Lower lobe of right lung (tissue), 2 donors: ENCODE measurements around the gene PAOX. TPM values are rescaled to one million over a fixed set of nuclear protein-coding genes. Genes with fewer than 3 reads are reported as not detected.

Experiments used
- ATAC-seq, 2 donors: fragments of 200-7000 bp; cut with Tn5 transposase; one replicate each; pipeline ENCODE4 v1.9.1; 2020 to 2022; ENCODE audit warnings: mild to moderate bottlenecking in 2 of 2, moderate library complexity in 2 of 2
- DNase-seq: peaks from one replicate; pipeline ENCODE4 v3.0.0-alpha.2; 2020
- H3K27ac ChIP-seq: fragments of 200-600 bp; one replicate; pipeline ENCODE4 v1.8.0; 2022
- H3K27me3 ChIP-seq: fragments of 200-600 bp; one replicate; pipeline ENCODE4 v1.8.0; 2022; ENCODE audit warnings: low read depth
- H3K36me3 ChIP-seq: fragments of 200-600 bp; one replicate; pipeline ENCODE4 v1.8.0; 2022; ENCODE audit warnings: mild to moderate bottlenecking
- H3K4me1 ChIP-seq: fragments of 200-600 bp; one replicate; pipeline ENCODE4 v1.8.0; 2022
- H3K4me3 ChIP-seq: fragments of 200-600 bp; one replicate; pipeline ENCODE4 v1.8.0; 2022; ENCODE audit warnings: mild to moderate bottlenecking
- H3K9me3 ChIP-seq: fragments of 200-600 bp; one replicate; pipeline ENCODE4 v1.8.0; 2022
- CTCF ChIP-seq: fragments of 200-600 bp; IDR thresholded peaks from one replicate; pipeline ENCODE4 v1.8.0; 2022; ENCODE audit warnings: antibody characterized with exemption, mild to moderate bottlenecking
- intact Hi-C: fragments of 100-400 bp; cut with DNase I; formaldehyde crosslinking; loops from one replicate; pipeline ENCODE4 v1.11.0; 2022
- microRNA-seq: library from miRNA; unstranded; fragments of <30 nt; microRNA quantifications from one replicate; pipeline ENCODE4 v1.2.0, GENCODE V29; 2020; ENCODE audit warnings: borderline number of aligned reads
- total RNA-seq: library from RNA; stranded (reverse); fragmentation: NEBNext Ultra II Directional; extraction: Animal tissue kit (Norgen Biotek cat#: 25700); gene quantifications from one replicate; pipeline ENCODE4 v1.2.1, GENCODE V29; 2021
- donor health status: DM: no; HTN: yes; CAD: no; lungs with severe emphysema.

PAOX gene
- total RNA-seq, 1 donor from 2014 or later: 6.9 TPM

- no peaks in the 10 kb centered on the region for H3K4me1 ChIP-seq
Measured at GRCh38 chr10:133439517-133440461, 60.7 kb downstream of the PAOX start.

GRCh38 chr10:133440633-133441285 is 61.7 kb downstream of the PAOX start:
- Histone ChIP-seq H3K4me1 (no peaks in the 10 kb centered on the region), H3K4me3 (no peak overlapping the region), H3K27me3 (no peaks in the 10 kb centered on the region), H3K9me3 (no peaks in the 10 kb centered on the region), H3K36me3 (no peaks in the 10 kb centered on the region), H3K27ac (no peak overlapping the region)
- ATAC-seq (no peak), DNase-seq (no peak)
- no peak for TF ChIP-seq CTCF
- intact Hi-C loops: no loop called here

More at GRCh38 chr10:133439517-133440461, 60.7 kb downstream of the PAOX start:
- no peak for ATAC-seq
- intact Hi-C loops: no loop called here
- DNase-seq: no peak
- Histone ChIP-seq H3K27ac (no peak overlapping the region), H3K36me3 (no peaks in the 10 kb centered on the region), H3K4me3 (no peak overlapping the region), H3K9me3 (no peaks in the 10 kb centered on the region), H3K27me3 (no peaks in the 10 kb centered on the region)
- no peak for TF ChIP-seq CTCF

Small RNA genes lying within 50 kb of the gene (microRNA-seq; reads per million reads assigned to microRNA genes)
- gene MIR3944: 2.0 reads per million

Other genes with a start within 250 kb of the PAOX start
- gene KNDC1, start 219.0 kb upstream of the PAOX start, total RNA-seq: 10.3 TPM
- gene UTF1, start 149.0 kb upstream of the PAOX start, total RNA-seq: not detected
- 4.5 TPM for gene VENTX, start 141.4 kb upstream of the PAOX start, total RNA-seq
- 18.7 TPM for gene ADAM8, start 102.4 kb upstream of the PAOX start, total RNA-seq
- gene TUBGCP2, start 70.4 kb upstream of the PAOX start, total RNA-seq: 54.5 TPM
- 44.8 TPM for gene ZNF511, start 70.3 kb upstream of the PAOX start, total RNA-seq
- gene CALY, start 42.4 kb upstream of the PAOX start, total RNA-seq: not detected
- not detected for gene PRAP1, start 31.9 kb upstream of the PAOX start, total RNA-seq
- gene FUOM, start 21.2 kb upstream of the PAOX start, total RNA-seq: 31.0 TPM
- 59.5 TPM for gene ECHS1, start 5.9 kb upstream of the PAOX start, total RNA-seq
- 41.7 TPM for gene MTG1, start 14.9 kb downstream of the PAOX start, total RNA-seq
- not detected for gene SPRN, start 45.4 kb downstream of the PAOX start, total RNA-seq
- 2.4 TPM for gene SCART1, start 74.7 kb downstream of the PAOX start, total RNA-seq
- 0.86 TPM for gene CYP2E1, start 148.1 kb downstream of the PAOX start, total RNA-seq
- gene SYCE1, start 186.3 kb downstream of the PAOX start, total RNA-seq: 0.74 TPM
- not detected for gene FRG2B, start 247.5 kb downstream of the PAOX start, total RNA-seq